ENCODE measurements around the gene VAV2. TPM values are rescaled to one million over a fixed set of nuclear protein-coding genes. Genes with fewer than 3 reads are reported as not detected.

VAV2 gene
- total RNA-seq, 2 experiments from 2014 or later: 4.7 to 6.4 TPM

DNA sequence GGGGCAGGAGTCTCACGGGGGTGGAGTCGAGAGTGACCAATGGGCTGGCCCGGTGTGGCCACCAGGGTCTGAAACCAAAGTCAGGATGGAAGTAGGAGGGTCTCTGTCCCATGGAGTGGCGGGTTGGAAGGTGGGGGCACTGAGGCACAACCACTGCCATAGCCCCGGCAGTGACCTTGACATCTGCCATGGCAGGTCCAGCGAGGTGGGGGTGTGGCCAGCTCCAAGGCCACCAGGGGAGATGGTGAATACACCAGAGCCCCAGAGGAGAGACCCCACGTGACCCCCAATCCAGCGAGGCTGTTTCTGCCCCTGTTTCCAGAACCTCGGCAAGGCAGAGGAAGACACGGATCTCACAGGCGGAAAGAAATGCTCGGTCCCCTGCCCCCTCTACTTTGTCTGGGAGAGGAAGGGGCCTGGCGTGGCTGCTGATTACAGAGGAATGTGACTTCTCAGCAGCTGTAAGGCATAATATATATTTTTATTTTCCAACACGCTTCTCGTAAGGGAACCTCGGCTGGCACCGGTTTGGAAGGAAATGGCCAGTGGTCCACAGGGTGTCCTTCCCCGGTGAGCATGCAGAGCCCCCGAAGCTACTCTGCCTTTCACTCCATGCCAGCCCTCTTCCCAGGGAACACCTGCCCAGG is 148.2 kb downstream of the VAV2 start:
- no peaks in the 10 kb centered on the region for H3K9me3 Mint-ChIP-seq
- H3K36me3 Mint-ChIP-seq: no peaks in the 10 kb centered on the region

DNA sequence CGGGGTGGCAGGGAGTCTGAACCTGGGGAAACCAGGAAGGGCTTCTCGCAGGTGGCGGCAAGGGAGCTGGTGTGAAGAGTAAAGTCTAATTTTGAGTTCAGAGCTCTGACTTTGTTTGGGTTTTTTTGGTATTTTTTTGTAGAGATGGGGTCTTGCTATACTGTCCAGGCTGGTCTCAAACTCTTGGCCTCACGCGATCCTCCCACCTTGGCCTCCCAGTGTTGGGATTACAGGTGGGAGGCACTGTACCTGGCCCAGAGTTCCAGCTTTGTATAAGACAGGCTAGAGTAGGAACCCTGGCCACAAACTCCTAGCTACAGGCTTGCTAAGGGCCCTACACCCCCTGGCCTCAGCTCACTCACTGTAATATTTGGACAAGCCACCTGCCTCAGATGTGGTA is 148.9 kb downstream of the VAV2 start:
- Mint-ChIP-seq H3K27ac (no peak overlapping the region), H3K4me1 (no peaks in the 10 kb centered on the region), H3K27me3 (no peaks in the 10 kb centered on the region), H3K4me3 (no peak overlapping the region), H3K36me3 (no peaks in the 10 kb centered on the region), H3K9me3 (no peaks in the 10 kb centered on the region)
- DNase-seq: no peak
- no peak for ATAC-seq (ENCODE audit: low read depth)
- POLR2A ChIA-PET: no interaction called here

More for the DNA sequence above, 148.2 kb downstream of the VAV2 start:
- DNase-seq (no peak), ATAC-seq (ENCODE audit: low read depth) (no peak)
- Mint-ChIP-seq H3K4me3 (no peak overlapping the region), H3K27me3 (no peaks in the 10 kb centered on the region), H3K4me1 (no peaks in the 10 kb centered on the region), H3K27ac (no peak overlapping the region)
- POLR2A ChIA-PET: no interaction called here

GRCh38 chr9:133842721-133843227 is 149.3 kb downstream of the VAV2 start:
- H3K9me3 Mint-ChIP-seq: no peaks in the 10 kb centered on the region
- H3K4me1 Mint-ChIP-seq: no peaks in the 10 kb centered on the region
- no peaks in the 10 kb centered on the region for H3K36me3 Mint-ChIP-seq
- no peak overlapping the region for H3K27ac Mint-ChIP-seq
- no peak for DNase-seq
- POLR2A ChIA-PET: no interaction called here
- H3K4me3 Mint-ChIP-seq: no peak overlapping the region
- no peak for ATAC-seq (ENCODE audit: low read depth)
- H3K27me3 Mint-ChIP-seq: no peaks in the 10 kb centered on the region

- ATAC-seq (ENCODE audit: low read depth) (no peak), DNase-seq (no peak)
- no peak overlapping the region for H3K4me3 Mint-ChIP-seq
- no peaks in the 10 kb centered on the region for H3K36me3 Mint-ChIP-seq
- POLR2A ChIA-PET: no interaction called here
- no peaks in the 10 kb centered on the region for H3K4me1 Mint-ChIP-seq
- H3K27me3 Mint-ChIP-seq: no peaks in the 10 kb centered on the region
- no peak overlapping the region for H3K27ac Mint-ChIP-seq
- H3K9me3 Mint-ChIP-seq: no peaks in the 10 kb centered on the region
Observed at GRCh38 chr9:133842174-133842573, 149.9 kb downstream of the VAV2 start.

GRCh38 chr9:133841167-133841812 is 150.8 kb downstream of the VAV2 start:
- Mint-ChIP-seq H3K27ac (no peak overlapping the region), H3K9me3 (no peaks in the 10 kb centered on the region), H3K4me3 (no peak overlapping the region), H3K36me3 (no peaks in the 10 kb centered on the region), H3K4me1 (no peaks in the 10 kb centered on the region), H3K27me3 (no peaks in the 10 kb centered on the region)
- DNase-seq (no peak), ATAC-seq (ENCODE audit: low read depth) (no peak)
- POLR2A ChIA-PET: no interaction called here

GRCh38 chr9:133839822-133840329 is 152.2 kb downstream of the VAV2 start:
- H3K9me3 Mint-ChIP-seq: no peaks in the 10 kb centered on the region
- ATAC-seq (ENCODE audit: low read depth) (no peak), DNase-seq (no peak)
- H3K27me3 Mint-ChIP-seq: no peaks in the 10 kb centered on the region
- H3K36me3 Mint-ChIP-seq: no peaks in the 10 kb centered on the region
- H3K4me3 Mint-ChIP-seq: no peak overlapping the region
- no peak overlapping the region for H3K27ac Mint-ChIP-seq
- POLR2A ChIA-PET: no interaction called here
- H3K4me1 Mint-ChIP-seq: no peaks in the 10 kb centered on the region

GRCh38 chr9:133838859-133839507 is 153.1 kb downstream of the VAV2 start:
- H3K27me3 Mint-ChIP-seq: no peaks in the 10 kb centered on the region
- H3K36me3 Mint-ChIP-seq: no peaks in the 10 kb centered on the region
- no peak overlapping the region for H3K27ac Mint-ChIP-seq
- ATAC-seq (ENCODE audit: low read depth) (no peak), DNase-seq (no peak)
- no peaks in the 10 kb centered on the region for H3K4me1 Mint-ChIP-seq
- POLR2A ChIA-PET: no interaction called here
- H3K4me3 Mint-ChIP-seq: no peak overlapping the region
- H3K9me3 Mint-ChIP-seq: no peaks in the 10 kb centered on the region

- H3K4me3 Mint-ChIP-seq: no peak overlapping the region
- H3K27ac Mint-ChIP-seq: no peak overlapping the region
Observed at GRCh38 chr9:133837627-133838597, 154.2 kb downstream of the VAV2 start.

GRCh38 chr9:133836818-133837217 is 155.3 kb downstream of the VAV2 start:
- Mint-ChIP-seq H3K27me3 (no peaks in the 10 kb centered on the region), H3K4me3 (no peak overlapping the region), H3K36me3 (no peaks in the 10 kb centered on the region), H3K9me3 (no peaks in the 10 kb centered on the region), H3K4me1 (no peaks in the 10 kb centered on the region), H3K27ac (no peak overlapping the region)
- POLR2A ChIA-PET: no interaction called here
- no peak for ATAC-seq (ENCODE audit: low read depth)
- DNase-seq: no peak

More at GRCh38 chr9:133837627-133838597, 154.2 kb downstream of the VAV2 start:
- Mint-ChIP-seq H3K9me3 (no peaks in the 10 kb centered on the region), H3K27me3 (no peaks in the 10 kb centered on the region), H3K36me3 (no peaks in the 10 kb centered on the region), H3K4me1 (no peaks in the 10 kb centered on the region)
- POLR2A ChIA-PET: interaction anchor here (0.6 kb wide), 1 partner anchor 253 kb away, joined by 3 read pairs; no protein-coding TSS in a partner anchor
- DNase-seq (no peak), ATAC-seq (ENCODE audit: low read depth) (no peak)

- Mint-ChIP-seq H3K36me3 (no peaks in the 10 kb centered on the region), H3K4me1 (no peaks in the 10 kb centered on the region), H3K27ac (no peak overlapping the region), H3K27me3 (no peaks in the 10 kb centered on the region), H3K4me3 (no peak overlapping the region), H3K9me3 (no peaks in the 10 kb centered on the region)
- DNase-seq: no peak
- ATAC-seq (ENCODE audit: low read depth): no peak
- POLR2A ChIA-PET: no interaction called here
Observed at GRCh38 chr9:133836001-133836758, 155.9 kb downstream of the VAV2 start.

GRCh38 chr9:133835262-133835901 is 156.7 kb downstream of the VAV2 start:
- no peaks in the 10 kb centered on the region for H3K36me3 Mint-ChIP-seq
- DNase-seq (no peak), ATAC-seq (ENCODE audit: low read depth) (no peak)
- no peaks in the 10 kb centered on the region for H3K9me3 Mint-ChIP-seq
- H3K27me3 Mint-ChIP-seq: no peaks in the 10 kb centered on the region
- no peaks in the 10 kb centered on the region for H3K4me1 Mint-ChIP-seq
- no peak overlapping the region for H3K27ac Mint-ChIP-seq
- no peak overlapping the region for H3K4me3 Mint-ChIP-seq
- POLR2A ChIA-PET: interaction anchor here (0.6 kb wide), 1 partner anchor 14 kb away, joined by 3 read pairs; no protein-coding TSS in a partner anchor

All from activated naive CD8-positive, alpha-beta T cell treated with anti-CD3 and anti-CD28 coated beads, Interleukin-2, amount 10 ng/mL, durations not matched to agents 7 days and 5 days (primary cell).